GM19395 (cell line): Measurements from ENCODE around the gene BLM.

Source experiments
- ATAC-seq: cut with Tn5 transposase; IDR thresholded peaks from one replicate; pipeline ENCODE4 v1.9.1; 2021; ENCODE audit warnings: mild to moderate bottlenecking, moderate library complexity; ENCODE audit not compliant: unreplicated experiment

Gene BLM

DNA sequence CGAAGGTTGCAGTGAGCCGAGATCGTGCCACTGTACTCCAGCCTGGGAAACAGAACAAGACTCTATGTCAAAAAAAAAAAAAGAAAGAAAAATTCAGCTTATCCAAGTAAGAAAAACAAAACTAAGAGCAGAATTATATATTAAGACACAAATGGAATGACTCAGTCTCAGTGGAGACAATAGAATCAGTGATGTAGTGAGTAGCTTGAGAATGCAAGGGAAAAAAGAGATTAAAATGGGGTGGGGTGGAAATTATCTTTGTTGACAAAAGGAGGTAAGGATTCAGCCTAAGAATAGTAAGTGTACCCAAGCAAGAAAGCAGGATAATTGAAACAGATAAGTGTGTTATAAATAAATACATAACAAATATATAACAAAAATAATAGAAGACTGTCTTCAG is 70.7 kb downstream of the BLM start:
- no peak for ATAC-seq

DNA sequence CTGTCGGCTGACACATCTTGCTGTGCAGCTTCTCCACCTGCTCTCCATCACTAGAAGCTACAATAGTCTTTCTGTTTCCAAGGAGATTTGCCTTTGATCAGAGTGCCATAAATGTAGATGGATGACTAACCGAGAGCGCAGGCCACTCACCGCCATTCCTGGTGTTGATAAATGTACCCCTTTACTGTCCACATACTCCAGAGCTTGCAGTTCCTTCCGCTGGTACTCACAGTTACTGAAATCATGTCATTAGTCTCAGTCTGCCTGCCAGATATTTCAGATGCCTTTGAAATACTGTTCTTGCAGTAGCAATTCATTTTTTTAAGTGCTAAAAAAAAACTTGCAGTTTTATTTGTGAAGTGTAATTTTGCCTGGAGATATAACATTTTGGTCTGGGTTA is 72.3 kb downstream of the BLM start:
- ATAC-seq = no peak

DNA sequence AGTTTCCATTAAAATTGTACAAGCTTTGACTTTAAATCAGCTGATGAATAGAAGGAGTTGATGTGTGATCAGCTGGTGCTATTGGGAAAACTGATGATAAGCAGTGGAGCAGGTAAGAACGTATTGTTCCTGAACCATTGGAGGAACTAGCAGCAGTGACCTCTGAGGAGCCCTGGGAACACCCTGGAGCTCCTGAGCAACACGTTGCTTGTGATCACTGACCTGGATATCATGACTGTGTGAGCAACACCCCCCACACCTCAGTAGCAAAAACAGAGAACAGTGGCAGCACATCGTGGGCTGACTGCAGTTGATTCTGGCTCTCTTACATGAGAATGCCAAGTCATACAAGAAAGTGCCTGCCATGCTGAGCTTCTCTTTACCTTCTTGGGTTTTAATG is 72.9 kb downstream of the BLM start:
- ATAC-seq = no peak

DNA sequence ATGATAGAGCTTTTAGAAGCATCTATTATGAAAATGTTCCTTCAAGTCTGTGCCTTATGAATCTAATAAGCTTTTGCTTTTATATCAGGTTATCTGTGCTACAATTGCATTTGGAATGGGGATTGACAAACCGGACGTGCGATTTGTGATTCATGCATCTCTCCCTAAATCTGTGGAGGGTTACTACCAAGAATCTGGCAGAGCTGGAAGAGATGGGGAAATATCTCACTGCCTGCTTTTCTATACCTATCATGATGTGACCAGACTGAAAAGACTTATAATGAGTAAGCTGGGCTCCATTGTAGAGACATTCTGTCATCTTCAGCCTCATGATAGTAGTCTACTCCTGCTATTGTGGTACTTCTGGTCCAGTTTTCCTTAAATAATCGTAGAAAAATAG is 73.4 kb downstream of the BLM start:
- ATAC-seq = no peak

DNA sequence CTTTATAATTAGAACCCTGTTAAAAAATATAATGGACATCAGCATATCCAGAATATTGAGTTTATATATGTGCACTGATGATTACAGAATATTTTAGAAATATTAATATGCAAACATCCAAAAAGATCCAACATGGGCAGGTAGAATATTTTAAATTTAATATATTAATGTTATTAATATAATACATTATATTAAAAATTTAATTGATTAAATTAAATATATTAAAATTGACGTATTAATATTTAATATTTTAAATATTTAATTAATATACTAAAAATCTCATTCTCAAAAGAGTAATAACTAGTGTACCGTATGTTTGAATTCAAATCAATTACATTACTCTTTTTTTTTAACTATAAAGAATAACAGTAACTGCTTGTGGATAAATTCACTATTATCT is 77.4 kb downstream of the BLM start:
- ATAC-seq = no peak

DNA sequence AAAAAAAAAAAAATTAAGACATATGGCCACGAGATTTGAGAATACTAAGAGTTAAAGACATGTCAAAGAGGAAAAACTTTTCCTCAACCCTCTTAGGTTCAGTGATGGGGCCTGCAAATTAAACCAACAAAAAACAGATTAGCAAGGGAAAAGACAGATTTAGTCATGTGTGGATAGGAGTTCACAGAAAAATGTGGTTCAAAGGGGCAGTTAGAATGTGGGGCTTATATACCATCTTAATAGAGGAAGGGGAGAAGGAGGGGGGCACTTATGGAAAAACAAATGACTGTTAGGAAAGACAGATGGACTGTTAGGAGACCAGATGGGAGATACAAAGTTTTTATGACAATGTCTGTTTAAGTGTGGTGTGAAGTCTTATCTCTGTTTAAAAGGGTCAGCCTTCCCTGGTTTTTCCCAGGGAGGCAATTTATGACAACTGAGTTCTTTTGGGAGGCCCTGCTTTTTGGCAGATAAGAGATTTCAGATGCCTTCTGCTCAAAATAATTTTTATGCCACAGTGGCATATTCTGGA is 82.6 kb downstream of the BLM start:
- ATAC-seq = no peak

DNA sequence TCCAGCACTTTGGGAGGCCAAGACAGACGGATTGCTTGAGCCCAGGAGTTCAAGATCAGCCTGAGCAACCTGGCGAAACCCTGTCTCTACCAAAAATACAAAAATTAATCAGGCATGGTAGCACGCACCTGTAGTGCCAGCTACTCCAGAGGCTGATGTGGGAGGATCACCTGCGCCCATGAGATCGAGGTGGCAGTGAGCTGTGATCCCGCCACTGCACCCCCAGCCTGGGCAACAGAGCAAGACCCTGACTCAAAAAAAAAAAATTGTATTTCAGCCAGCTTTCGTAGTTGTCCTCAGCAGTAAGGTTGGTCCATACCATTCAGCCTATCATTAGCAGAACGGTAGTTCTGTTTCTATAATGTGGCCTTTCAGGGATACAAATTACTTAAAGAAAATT is 84.7 kb downstream of the BLM start:
- ATAC-seq = no peak

DNA sequence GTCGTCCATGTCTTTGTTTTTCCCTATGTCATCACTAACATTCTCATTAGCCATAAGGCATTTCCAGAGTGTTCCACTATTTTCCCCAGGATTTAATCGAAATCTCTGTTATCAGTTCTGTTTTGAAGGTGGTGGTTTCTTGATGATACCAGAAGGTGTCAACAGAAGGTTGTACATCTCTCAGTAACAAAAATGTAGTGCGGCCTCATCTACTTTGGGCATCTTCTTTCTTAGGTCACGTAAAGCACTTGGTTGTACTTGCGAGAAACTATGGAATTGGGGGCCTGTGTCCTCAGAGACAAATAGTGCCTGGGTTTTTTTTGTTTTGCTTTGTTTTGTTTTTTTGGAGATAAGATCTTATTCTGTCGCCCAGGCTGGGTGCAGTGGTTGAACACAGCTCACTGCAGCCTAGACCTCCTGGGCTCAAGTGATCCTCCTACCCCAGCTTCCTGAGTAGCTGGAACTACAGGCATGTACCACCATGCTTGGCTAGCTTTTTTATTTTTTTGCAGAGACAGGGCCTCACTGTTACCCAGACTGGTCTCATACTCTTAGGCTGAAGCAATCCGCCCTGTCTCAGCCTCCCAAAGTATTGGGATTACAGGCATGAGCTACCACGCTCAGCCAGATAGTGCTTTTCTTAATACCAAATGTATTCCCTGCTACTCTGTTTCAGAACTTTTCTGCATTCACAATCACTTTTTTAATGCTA is 90.1 kb downstream of the BLM start:
- no peak for ATAC-seq

DNA sequence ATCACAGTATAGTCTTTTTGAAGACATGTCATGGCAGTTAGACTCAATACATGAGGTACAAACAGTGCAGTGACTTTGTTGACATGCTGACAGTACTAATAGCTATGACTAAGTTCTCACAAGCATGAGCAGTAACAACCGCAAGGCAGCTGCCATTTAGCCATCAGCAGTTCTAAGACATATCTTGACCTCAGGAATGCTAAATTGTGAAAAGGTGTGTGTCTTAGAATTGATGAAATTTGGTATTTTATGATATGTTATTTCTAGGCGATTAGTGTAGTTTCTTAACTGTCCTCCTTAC is 90.6 kb downstream of the BLM start:
- ATAC-seq = no peak

DNA sequence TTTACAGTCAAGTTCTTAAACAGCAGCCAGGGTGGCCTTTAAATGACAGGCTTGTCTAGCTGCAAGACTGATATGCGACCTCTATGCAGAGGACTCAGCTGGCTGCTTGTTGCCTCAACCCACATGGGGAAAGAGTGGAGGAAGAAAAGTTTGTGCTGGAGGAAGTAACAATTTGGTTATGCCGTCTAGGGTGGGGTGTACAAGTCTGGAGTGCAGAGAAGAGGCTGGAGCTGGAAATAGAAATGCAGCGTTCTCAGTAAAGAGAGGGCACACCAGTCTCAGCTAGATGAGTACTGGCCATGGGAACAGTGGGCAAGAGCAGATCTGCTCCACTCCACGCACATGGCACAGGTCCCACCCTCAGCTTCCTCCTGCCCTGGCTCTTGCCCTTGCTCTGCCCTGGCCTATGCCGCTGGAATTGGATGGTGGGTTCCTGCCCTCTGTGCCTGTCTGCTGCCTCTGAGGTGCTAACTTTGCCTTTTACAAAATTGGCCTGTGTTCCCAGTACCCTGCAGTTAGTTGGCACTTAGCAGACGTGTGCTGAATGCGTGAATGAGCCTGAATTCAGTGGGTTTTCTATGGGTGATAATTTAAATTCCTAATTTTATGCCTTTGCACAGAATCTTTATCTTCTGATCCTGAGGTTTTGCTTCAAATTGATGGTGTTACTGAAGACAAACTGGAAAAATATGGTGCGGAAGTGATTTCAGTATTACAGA is 91.5 kb downstream of the BLM start:
- ATAC-seq = no peak

DNA sequence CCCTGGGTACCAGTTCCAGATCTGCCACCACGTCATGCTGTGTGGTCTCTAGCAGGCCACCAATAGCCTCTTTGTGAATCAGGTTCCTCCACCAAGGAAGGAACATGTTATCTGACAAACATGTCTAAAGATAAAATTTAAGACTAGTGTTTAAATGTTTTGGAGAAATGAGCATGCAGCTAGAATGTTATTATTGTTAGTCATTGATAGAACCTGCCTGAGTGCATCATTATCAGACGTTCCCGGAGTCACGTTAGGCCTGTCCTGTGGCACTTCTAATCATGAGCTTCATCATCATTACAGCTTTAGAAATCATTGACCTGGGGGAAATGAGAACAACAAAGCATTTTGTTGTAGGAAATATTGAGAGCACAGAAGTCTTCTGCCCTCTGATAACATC is 92.4 kb downstream of the BLM start:
- ATAC-seq = no peak

DNA sequence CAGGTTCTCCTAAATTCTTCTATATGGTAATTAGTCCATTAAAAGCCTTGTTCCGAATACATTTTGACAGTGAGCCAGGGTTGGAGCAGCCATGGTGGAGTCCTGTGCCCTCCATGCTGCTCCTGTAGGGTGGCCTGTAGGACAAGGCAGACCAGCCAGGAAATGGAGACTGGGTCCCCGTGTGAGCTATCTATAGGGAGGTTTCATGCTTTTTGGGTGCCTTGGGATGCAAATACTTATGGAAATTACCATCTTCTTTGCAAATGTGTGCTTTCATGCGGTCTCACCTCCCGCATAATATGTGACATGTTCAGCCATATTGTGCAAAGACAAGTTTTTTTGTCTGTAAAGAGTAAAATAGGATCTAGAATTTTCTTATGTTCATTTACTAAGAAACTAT is 93.2 kb downstream of the BLM start:
- ATAC-seq = no peak

DNA sequence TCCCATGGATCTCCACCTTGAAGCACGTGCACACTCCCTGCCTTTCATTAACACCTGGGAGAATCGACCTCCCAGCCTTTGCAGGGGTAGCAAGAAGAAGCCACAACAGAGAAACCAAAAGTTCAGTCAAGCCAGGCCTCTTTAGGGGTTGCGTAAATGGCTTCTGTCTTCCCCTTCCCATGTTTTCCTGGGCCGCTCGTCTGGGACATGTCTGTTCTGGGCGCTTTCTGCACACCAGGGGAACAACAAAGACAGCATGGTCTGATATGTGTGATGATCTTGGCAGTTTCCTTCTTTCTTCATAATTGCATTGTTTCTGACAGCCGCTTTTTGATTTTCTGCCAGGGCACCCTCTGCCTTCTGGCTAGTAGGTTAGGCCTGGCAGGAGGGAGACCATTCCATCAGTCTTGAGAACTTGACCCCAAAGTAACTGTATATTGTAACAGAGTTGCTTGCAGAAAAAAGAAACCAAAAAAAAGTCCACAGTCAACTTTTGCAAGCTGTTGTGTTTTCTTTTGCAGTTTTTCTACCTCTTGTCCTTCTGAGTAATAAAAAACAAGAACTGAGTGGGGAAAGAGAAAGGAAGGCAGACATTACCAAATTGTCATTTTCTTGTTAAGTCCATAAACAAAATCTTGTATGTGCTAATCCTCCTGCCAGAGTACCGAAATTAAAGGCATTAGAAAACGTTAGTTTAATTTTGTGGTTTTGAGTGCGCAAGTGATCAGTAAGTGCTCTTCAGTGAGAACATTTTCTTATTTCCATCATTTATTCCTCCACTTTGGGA is 95.2 kb downstream of the BLM start:
- no peak for ATAC-seq

DNA sequence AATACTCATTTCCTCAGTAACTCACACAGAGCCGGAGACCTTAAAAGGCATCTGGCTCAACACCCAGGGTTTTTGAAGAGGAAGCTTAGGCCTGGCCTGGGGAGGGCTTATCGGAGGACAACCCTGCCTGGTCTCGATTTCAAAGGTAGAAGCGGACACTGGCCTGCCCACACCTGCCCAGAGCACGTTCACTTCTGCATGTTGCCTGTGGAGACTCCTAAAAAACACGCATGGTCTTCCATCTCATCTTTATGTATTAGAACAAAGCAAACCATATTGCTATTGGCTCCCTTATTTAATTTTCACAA is 95.8 kb downstream of the BLM start:
- no peak for ATAC-seq

DNA sequence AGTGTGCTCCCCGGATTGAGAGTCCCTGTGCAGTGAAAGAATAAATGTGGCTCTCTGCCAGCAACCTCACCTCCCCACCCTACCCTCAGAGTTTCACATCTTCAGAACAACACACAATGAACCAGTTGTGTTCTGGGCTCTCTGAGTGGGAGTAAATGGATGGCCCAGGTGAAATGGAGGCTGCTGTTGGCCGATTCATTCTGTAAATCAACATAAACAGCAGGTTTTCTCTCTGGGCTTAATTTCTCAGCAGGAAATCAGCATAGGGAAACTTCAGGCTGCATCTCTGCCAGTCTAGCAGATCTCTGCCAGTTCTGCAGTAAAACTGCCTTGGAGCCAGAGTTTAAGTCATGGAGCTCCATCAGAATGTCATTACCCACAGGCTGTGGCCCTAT is 96.6 kb downstream of the BLM start:
- ATAC-seq = no peak

DNA sequence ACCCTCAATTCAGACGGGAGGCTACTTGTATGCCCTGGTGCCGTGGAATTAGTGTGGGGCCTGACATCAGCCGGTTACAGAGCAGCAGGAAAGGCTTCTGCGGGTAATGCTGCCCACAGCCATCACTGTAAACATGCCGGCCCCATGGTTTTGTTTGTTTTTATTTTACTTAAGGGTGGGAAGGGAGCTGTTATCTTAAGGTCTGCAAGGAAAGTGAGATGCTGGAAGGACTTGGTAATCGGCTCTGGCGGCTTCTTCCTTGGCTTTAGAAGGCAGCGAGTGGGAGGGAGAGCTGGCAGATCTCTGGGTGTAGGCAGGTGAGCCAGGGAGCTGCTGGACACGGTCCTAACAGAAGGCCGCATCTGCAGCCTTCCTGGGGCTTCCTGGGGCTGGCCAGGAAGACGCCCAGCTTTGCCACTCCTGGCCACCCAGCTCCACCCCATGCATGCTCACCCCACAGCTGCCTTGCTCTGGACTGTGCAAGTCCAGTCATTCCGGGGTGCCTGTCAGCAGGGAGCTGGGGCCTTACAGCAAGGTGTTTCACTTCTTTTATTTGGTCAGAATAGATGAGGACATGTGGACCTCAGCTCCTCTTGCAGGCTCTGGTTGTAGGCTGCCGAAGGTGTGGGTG is 97.2 kb downstream of the BLM start:
- ATAC-seq = no peak

DNA sequence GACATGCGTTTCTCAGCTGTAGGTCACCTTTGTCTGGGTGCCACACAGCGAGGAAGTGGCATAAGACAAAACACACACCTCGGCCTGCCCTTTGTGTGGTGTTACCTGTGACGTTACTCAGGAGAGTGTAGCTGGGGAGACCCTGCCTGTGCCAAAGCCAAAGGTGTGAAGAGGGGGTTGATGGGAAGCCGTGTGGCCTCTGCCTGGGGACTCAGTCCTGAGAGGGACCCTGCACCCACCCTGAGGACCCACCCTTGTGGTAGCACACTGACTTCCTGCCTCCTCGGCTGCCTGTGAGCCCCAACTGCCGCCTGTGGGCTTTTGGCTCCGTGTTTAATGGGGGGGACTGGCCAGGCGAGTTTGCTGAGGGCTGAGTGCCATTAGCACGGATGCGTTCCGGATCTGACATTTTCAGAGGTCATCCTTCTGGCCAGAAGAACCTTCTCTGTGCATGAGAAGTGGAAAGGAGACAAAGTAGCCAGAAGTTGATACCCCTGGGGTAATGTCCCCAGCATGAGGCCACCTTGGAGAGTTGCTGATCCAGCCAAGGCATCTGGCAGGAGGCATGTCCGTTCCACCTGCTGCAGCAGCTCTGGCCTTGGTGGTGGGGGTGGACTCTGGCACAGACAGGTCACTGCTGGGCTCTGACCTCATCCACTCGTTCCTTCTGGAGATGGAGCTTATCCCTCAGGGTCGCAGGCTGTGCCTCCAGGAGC is 99.4 kb downstream of the BLM start:
- ATAC-seq = no peak

DNA sequence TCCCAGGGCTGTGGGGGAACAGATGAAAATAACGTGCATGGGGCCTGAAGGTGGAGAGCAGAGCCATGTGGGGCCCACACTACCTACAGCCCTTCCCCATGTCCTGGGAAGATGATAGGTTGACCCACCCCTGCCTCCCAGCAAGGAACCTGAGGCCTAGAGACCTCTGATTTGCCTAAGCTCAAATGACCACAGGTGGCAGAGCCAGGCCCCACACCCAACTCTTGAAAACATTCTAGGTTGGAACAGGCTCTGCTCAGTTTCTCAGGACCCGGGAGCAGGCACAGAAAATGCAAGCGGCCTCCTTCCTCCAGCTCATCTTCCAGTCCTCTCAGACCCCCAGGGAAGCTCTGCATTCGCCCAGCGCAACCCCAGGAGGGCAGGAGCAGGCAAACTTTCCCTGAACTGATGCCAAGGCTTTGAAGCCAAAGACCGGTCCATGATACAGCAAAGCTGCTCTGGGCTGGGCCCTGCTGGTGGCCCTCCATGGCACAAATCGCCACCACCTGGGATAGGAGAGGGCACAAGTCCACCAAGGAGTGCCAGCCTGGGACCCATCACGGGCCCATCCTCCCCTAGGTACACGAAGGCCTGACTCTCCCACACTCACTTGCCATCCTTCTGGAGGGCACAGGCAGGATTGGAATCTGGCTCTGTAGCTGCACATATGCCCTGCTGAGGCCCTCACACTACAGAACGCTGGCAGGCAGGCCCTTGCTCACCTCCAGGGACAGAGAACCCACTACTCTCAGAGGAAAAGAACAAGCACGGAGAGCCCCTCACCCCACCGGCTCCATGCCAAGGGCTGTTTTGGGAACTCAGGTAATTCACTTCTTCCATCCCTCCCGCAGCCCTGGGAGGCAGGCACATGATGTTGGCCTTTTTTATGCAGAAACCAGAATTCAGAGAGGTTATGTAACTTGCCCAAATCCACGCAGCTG is 100.2 kb downstream of the BLM start:
- no peak for ATAC-seq

DNA sequence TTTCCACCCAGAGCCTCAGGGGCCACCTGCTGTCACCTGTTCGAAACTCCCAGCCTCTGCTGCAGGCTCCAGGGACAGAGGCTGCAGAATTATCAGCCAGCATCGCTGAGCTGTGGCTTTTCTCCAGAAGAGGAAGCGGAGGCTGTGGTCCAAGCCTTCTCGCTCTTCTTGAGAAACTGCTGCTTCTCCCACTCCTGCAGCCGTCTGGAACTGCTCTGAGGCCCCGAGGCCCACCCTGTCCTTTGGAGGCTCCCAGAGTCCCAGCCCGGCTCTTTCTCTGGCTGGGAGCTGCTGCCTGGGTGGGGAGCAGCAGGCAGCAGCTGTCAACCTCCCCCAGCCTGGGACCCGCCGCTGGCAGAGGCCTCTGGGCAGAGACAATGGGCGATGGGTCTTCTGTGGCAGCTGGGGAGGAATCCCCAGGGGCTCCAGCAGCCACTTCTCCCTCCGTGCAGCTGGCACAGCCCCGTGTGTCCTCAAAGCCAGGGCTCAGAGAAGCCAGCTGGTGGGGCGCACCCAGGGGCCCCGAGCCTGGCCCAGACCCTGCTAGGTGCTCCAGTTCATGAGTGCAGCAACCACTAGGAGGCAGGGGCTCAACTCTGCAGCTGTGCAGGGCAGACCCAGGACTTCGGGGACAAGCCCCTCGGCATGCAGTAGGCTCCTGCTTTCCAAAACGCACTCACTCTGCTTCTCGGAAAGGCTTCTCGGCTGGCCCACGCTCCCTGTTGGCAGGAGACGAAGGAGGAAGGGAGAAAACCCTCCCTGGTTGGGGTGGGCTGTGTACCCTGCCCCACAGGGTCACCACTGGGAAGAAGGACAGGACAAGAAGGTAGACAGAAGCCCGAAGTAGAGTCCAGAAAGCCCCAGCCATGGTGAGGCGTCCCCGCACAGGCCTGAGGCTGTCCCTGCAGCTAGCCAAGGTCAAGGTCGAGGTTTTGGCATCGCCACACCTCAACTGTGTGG is 101.4 kb downstream of the BLM start:
- ATAC-seq = peak; percentile 66
